ENCODE results near the gene PPP6R2.

Gene PPP6R2

DNA sequence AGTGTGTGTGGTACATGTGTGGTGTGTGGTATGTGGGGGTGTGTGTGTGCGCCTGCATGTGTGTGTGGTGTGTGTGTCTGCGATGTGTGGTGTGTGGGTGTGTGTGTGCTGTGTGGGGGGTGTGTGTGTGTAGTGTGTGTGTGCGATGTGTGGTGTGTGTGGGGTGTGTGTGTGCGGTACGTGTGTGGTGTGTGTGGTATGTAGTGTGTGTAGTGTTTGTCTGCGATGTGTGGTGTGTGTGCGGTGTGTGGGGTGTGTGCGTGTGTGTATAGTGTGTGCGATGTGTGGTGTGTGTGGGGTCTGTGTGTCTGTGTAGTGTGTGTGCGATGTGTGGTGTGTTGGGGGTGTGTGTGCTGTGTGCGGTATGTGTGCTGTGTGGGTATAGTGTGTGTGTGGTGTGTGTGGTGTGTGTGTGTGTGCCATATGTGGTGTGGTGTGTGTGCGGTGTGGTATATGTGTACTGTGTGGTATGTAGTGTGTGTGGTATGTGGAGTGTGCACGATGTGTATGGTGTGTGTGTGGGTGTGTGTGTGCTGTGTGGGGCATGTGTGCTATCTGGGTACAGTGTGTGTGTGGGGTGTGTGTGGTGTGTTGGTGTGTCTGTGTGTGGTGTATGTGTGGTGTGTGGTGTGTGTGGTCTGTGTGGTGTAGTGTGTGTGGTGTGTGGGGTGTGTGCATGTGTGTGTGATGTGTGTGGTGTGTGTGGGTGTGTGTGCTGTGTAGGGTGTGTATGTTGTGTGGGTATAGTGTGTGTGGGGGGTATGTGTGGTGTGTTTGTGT is 5.7 kb upstream of the PPP6R2 start:
- no peaks in the 10 kb centered on the region for H3K4me1 ChIP-seq (ENCODE audit: control insufficient read depth, insufficient read depth, low read length)
- H3K4me3 ChIP-seq (ENCODE audit: low read depth, low read length) = no peak overlapping the region
- ChIA-PET POLR2A (no interaction called here), CTCF (no interaction called here)
- H3K36me3 ChIP-seq (ENCODE audit: control insufficient read depth in 2 of 2, insufficient read depth in 1 of 2, low read length in 2 of 2) = peaks cover 0 to 13% of the 10 kb centered on the region in 2 experiments; a peak in 2 of 3 replicates
- H3K9me3 ChIP-seq (ENCODE audit: control insufficient read depth, insufficient read depth, low read depth, low read length) = no peaks in the 10 kb centered on the region
- H3K27ac ChIP-seq (ENCODE audit: extremely low read depth, low read depth, low read length) = no peak overlapping the region
- 0 out of 2 replicates have a peak, but pooled peaks have one; percentile 21 for TF ChIP-seq ZNF133 (tag by site-specific recombination; IDR thresholded peaks at IDR 0.05)
- no peak for TF ChIP-seq HOXD13 (CRISPR knock-in tag; IDR thresholded peaks at IDR 0.05; ENCODE audit: borderline replicate concordance)
- TF ChIP-seq ZNF785 (tag by site-specific recombination; IDR thresholded peaks at IDR 0.05) = 0 out of 2 replicates have a peak, but pooled peaks have one; percentile 4
- TF ChIP-seq ZNF521 (tag by site-specific recombination; IDR thresholded peaks at IDR 0.05) = no peak
- TF ChIP-seq, protein P1, sequence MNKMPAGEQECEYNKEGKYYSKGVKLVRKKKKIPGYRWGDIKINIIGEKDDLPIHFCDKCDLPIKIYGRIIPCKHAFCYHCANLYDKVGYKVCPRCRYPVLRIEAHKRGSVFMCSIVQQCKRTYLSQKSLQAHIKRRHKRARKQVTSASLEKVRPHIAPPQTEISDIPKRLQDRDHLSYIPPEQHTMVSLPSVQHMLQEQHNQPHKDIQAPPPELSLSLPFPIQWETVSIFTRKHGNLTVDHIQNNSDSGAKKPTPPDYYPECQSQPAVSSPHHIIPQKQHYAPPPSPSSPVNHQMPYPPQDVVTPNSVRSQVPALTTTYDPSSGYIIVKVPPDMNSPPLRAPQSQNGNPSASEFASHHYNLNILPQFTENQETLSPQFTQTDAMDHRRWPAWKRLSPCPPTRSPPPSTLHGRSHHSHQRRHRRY (tag by site-specific recombination; IDR thresholded peaks at IDR 0.05) = 0 out of 2 replicates have a peak, but pooled peaks have one; percentile 27
- TF ChIP-seq IKZF3 (tag by site-specific recombination; IDR thresholded peaks at IDR 0.05) = no peak
- 0 out of 2 replicates have a peak, but pooled peaks have one; percentile 4 for TF ChIP-seq ZNF2 (tag by site-specific recombination; IDR thresholded peaks at IDR 0.05)
- TF ChIP-seq ZNF157 (tag by site-specific recombination; IDR thresholded peaks at IDR 0.05) = peak; percentile 52; the same call in 1 of the 2 replicates
- no peak; the same call in 1 of the 2 replicates for TF ChIP-seq ZNF248 (tag by site-specific recombination; IDR thresholded peaks at IDR 0.05)
- no peak for TF ChIP-seq ZNF558 (tag by site-specific recombination; IDR thresholded peaks at IDR 0.05)
- no peak for TF ChIP-seq ZNF830 (tag by site-specific recombination; IDR thresholded peaks at IDR 0.05; ENCODE audit: low read depth)
- TF ChIP-seq ZIC2 (tag by site-specific recombination; IDR thresholded peaks at IDR 0.05) = no peak
- TF ChIP-seq ZNF140 (tag by site-specific recombination; IDR thresholded peaks at IDR 0.05) = no peak; the same call in 1 of the 2 replicates
- TF ChIP-seq ZNF768 (tag by site-specific recombination; IDR thresholded peaks at IDR 0.05) = no peak
- no peak for TF ChIP-seq SP7 (tag by site-specific recombination; IDR thresholded peaks at IDR 0.05)
- TF ChIP-seq, protein P2, sequence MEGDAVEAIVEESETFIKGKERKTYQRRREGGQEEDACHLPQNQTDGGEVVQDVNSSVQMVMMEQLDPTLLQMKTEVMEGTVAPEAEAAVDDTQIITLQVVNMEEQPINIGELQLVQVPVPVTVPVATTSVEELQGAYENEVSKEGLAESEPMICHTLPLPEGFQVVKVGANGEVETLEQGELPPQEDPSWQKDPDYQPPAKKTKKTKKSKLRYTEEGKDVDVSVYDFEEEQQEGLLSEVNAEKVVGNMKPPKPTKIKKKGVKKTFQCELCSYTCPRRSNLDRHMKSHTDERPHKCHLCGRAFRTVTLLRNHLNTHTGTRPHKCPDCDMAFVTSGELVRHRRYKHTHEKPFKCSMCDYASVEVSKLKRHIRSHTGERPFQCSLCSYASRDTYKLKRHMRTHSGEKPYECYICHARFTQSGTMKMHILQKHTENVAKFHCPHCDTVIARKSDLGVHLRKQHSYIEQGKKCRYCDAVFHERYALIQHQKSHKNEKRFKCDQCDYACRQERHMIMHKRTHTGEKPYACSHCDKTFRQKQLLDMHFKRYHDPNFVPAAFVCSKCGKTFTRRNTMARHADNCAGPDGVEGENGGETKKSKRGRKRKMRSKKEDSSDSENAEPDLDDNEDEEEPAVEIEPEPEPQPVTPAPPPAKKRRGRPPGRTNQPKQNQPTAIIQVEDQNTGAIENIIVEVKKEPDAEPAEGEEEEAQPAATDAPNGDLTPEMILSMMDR (tag by site-specific recombination; IDR thresholded peaks at IDR 0.05) = no peak
- TF ChIP-seq ZNF514 (tag by site-specific recombination; IDR thresholded peaks at IDR 0.05) = no peak
- TF ChIP-seq OSR2 (tag by site-specific recombination; IDR thresholded peaks at IDR 0.05) = no peak; the same call in 1 of the 2 replicates
- no peak for TF ChIP-seq ZNF138 (tag by site-specific recombination; IDR thresholded peaks at IDR 0.05; ENCODE audit: borderline replicate concordance)
- TF ChIP-seq ZNF426 (tag by site-specific recombination; IDR thresholded peaks at IDR 0.05) = no peak
- no peak for TF ChIP-seq MYNN (tag by site-specific recombination; IDR thresholded peaks at IDR 0.05; ENCODE audit: borderline replicate concordance)
- no peak; the same call in 1 of the 2 replicates for TF ChIP-seq YY1 (tag by site-specific recombination; IDR thresholded peaks at IDR 0.05)
- TF ChIP-seq WT1 (tag by site-specific recombination; IDR thresholded peaks at IDR 0.05) = no peak
- TF ChIP-seq, protein P3, sequence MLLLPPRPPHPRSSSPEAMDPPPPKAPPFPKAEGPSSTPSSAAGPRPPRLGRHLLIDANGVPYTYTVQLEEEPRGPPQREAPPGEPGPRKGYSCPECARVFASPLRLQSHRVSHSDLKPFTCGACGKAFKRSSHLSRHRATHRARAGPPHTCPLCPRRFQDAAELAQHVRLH (tag by site-specific recombination; IDR thresholded peaks at IDR 0.05) = no peak
- no peak for TF ChIP-seq ZNF112 (tag by site-specific recombination; IDR thresholded peaks at IDR 0.05)
- TF ChIP-seq GLIS2 (tag by site-specific recombination; IDR thresholded peaks at IDR 0.05) = no peak
- no peak for TF ChIP-seq ZNF132 (tag by site-specific recombination; IDR thresholded peaks at IDR 0.05; ENCODE audit: borderline replicate concordance)
- TF ChIP-seq, protein P4, sequence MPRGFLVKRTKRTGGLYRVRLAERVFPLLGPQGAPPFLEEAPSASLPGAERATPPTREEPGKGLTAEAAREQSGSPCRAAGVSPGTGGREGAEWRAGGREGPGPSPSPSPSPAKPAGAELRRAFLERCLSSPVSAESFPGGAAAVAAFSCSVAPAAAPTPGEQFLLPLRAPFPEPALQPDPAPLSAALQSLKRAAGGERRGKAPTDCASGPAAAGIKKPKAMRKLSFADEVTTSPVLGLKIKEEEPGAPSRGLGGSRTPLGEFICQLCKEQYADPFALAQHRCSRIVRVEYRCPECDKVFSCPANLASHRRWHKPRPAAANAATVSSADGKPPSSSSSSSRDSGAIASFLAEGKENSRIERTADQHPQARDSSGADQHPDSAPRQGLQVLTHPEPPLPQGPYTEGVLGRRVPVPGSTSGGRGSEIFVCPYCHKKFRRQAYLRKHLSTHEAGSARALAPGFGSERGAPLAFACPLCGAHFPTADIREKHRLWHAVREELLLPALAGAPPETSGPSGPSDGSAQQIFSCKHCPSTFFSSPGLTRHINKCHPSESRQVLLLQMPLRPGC (tag by site-specific recombination; IDR thresholded peaks at IDR 0.05) = no peak
- TF ChIP-seq MEIS1 (CRISPR knock-in tag; IDR thresholded peaks at IDR 0.05; ENCODE audit: borderline replicate concordance) = no peak
- TF ChIP-seq, protein P5, sequence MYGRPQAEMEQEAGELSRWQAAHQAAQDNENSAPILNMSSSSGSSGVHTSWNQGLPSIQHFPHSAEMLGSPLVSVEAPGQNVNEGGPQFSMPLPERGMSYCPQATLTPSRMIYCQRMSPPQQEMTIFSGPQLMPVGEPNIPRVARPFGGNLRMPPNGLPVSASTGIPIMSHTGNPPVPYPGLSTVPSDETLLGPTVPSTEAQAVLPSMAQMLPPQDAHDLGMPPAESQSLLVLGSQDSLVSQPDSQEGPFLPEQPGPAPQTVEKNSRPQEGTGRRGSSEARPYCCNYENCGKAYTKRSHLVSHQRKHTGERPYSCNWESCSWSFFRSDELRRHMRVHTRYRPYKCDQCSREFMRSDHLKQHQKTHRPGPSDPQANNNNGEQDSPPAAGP (tag by site-specific recombination; IDR thresholded peaks at IDR 0.05) = no peak
- TF ChIP-seq KLF1 (tag by site-specific recombination; IDR thresholded peaks at IDR 0.05) = no peak
